SK-N-MC (cell line): Measurements from ENCODE around the gene SH3BP1.

Source experiments
- EZH2 ChIP-seq: fragments of 200-600 bp; sonication (generic); IDR thresholded peaks from one replicate; pipeline ENCODE4 v1.6.1; 2017; ENCODE audit warnings: antibody characterized with exemption
- FOXP2 ChIP-seq: optimal IDR thresholded peaks from 2 replicates; pipeline ENCODE3; 2011; ENCODE audit warnings: mild to moderate bottlenecking, moderate library complexity; ENCODE audit not compliant: insufficient read depth; ENCODE audit errors: extremely low read length, control extremely low read depth
- POLR2AphosphoS5 ChIP-seq: IDR thresholded peaks from 2 replicates; pipeline ENCODE4 v1.6.1; 2012; ENCODE audit warnings: mild to moderate bottlenecking, low read depth, low read length, borderline replicate concordance

DNA sequence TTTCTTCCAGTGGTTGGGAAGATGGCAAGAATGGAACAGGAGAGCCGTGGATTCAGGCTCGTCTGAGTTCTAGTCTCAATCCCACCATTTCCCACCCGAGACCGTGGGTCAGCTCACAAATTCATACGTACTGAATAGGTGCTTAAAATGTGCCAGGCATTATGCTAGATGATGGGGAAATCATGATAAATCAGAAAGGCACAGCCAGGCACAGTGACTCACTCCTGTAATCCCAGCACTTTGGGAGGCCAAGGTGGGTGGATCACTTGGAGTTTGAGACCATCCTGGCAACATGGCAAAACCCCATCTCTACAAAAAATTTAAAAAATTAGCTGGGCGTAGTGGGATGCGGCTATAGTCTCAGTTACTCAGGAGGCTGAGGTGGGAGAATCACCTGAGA lies 64.4 kb downstream of the SH3BP1 start:
- TF ChIP-seq POLR2AphosphoS5 = no peak
- TF ChIP-seq EZH2 = no peak
- TF ChIP-seq FOXP2 = no peak
